Measurements from ENCODE around the gene SLIT3. TPM values are rescaled to one million over a fixed set of nuclear protein-coding genes. Genes with fewer than 3 reads are reported as not detected.

SLIT3 gene
- total RNA-seq, 1 donor from 2014 or later = 56.6 TPM

DNA sequence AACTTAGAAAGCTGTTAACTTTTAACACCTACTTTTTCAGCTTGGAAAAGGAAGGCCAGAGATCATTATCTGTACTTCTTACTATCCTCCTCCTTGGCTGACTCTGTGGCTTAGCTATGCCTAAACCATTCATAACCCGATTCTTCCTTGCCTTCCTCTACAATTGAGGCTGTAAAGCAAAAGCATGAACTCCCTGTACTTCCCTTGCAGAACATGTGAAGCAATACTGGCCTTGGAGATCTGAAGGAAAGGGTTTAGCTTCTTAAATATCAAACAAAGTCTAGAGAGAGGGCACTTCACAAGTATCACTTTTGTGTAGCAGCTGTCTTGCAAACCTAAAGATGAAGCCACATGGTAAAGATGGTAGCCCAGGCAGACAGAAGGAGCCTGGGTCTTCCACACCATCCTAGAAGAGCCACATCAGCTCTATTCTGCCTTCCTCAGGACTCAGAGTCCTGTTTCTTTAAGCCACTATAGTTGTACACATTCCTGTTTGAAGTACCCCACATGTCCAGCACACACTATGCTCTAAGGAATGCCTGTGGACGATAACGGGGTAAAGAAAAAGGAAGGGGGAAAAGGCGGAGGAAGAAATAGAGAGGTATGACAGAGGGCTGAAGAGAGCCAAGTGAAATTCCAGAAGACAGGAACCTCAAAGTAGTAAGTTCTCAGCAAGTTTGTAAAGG lies 169.2 kb downstream of the SLIT3 start:
- H3K4me3 Mint-ChIP-seq = no peak overlapping the region
- no peak for DNase-seq (ENCODE audit: extremely low spot score, unreplicated experiment)
- H3K9me3 Mint-ChIP-seq = no peaks in the 10 kb centered on the region
- peaks cover 10% of the 10 kb centered on the region for H3K27me3 Mint-ChIP-seq
- H3K27ac Mint-ChIP-seq = no peak overlapping the region
- H3K36me3 Mint-ChIP-seq = no peaks in the 10 kb centered on the region
- H3K4me1 Mint-ChIP-seq (ENCODE audit: unreplicated experiment) = peaks cover 18% of the 10 kb centered on the region
- TF ChIP-seq, protein P1, sequence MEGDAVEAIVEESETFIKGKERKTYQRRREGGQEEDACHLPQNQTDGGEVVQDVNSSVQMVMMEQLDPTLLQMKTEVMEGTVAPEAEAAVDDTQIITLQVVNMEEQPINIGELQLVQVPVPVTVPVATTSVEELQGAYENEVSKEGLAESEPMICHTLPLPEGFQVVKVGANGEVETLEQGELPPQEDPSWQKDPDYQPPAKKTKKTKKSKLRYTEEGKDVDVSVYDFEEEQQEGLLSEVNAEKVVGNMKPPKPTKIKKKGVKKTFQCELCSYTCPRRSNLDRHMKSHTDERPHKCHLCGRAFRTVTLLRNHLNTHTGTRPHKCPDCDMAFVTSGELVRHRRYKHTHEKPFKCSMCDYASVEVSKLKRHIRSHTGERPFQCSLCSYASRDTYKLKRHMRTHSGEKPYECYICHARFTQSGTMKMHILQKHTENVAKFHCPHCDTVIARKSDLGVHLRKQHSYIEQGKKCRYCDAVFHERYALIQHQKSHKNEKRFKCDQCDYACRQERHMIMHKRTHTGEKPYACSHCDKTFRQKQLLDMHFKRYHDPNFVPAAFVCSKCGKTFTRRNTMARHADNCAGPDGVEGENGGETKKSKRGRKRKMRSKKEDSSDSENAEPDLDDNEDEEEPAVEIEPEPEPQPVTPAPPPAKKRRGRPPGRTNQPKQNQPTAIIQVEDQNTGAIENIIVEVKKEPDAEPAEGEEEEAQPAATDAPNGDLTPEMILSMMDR (conservative IDR thresholded peaks at IDR 0.05) = no peak

DNA sequence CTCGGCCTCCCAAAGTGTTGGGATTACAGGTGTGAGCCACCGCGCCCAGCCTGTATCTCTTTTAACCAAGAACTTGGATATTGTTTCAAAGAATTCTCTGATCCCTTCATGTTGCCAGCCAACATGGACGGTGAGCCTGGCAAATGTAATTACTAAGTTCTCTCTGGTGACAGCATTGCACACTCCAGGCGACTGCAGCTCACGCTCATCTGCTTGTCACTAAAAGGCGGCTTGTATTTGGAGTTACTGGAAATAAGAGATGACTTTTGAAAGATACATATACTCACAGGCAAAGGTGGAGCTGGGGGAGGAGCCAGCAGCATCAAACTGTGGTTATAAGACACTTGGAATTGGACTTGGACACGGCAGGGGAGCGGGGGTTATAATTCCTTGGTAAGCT lies 172.3 kb downstream of the SLIT3 start:
- TF ChIP-seq, protein P1 (conservative IDR thresholded peaks at IDR 0.05) = no peak
- Mint-ChIP-seq H3K27me3 (peaks cover 7% of the 10 kb centered on the region), H3K4me1 (ENCODE audit: unreplicated experiment) (peaks cover 13% of the 10 kb centered on the region), H3K36me3 (peaks cover 3% of the 10 kb centered on the region), H3K27ac (no peak overlapping the region), H3K4me3 (no peak overlapping the region), H3K9me3 (peaks cover 4% of the 10 kb centered on the region)
- DNase-seq (ENCODE audit: extremely low spot score, unreplicated experiment) = no peak

DNA sequence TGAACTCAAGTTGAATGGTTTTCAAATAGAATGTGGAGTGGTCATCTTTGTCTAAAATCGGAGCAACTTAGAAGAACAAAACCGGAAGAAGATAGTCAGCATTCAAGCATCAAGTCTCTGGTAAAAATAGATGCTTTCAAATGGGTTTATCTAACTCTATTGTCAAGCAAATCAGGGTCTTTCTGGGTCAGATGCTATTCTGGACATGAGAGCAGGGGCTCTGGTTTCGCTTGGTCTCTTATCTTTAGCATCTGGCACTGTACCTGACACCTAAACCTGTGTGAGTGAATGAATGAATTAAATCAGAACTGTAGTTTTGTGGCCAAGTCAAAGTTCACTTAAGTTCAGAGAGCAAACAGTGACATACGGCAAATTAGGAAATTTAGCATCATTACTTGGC lies 173.5 kb downstream of the SLIT3 start:
- Mint-ChIP-seq H3K27me3 (peaks cover 4% of the 10 kb centered on the region), H3K27ac (no peak overlapping the region), H3K4me1 (ENCODE audit: unreplicated experiment) (peaks cover 13% of the 10 kb centered on the region), H3K4me3 (no peak overlapping the region), H3K36me3 (peaks cover 3% of the 10 kb centered on the region), H3K9me3 (peaks cover 8% of the 10 kb centered on the region)
- TF ChIP-seq, protein P1 (conservative IDR thresholded peaks at IDR 0.05) = no peak
- DNase-seq (ENCODE audit: extremely low spot score, unreplicated experiment) = no peak

DNA sequence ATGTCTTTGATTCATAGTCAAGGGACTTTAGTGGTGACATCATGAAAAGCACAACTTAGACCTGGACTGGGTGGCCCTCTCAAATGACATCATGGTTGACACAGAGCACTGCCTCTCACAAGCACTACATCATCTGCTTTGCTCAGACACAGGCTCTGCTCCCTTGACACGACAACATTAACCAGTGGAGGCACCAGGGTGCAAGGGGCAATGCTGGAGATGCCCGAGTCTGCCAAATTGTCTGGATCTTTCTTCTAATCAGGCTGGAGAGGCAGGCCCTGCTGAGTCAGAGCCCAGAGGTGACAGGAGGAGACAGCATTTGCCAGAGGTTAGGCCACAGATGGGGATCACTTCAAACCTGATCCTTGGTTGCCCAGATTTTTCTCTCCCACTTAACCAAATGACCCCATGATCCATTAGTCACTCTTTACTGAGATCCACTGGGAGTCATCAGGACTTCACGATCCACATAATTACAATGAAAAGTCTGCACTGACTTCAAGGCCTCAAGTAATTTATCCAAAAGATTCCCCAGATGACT lies 174.4 kb downstream of the SLIT3 start:
- Mint-ChIP-seq H3K9me3 (peaks cover 8% of the 10 kb centered on the region), H3K27ac (no peak overlapping the region), H3K4me1 (ENCODE audit: unreplicated experiment) (peaks cover 7% of the 10 kb centered on the region), H3K36me3 (peaks cover 3% of the 10 kb centered on the region), H3K27me3 (no peaks in the 10 kb centered on the region), H3K4me3 (no peak overlapping the region)
- TF ChIP-seq, protein P1 (conservative IDR thresholded peaks at IDR 0.05) = no peak
- no peak for DNase-seq (ENCODE audit: extremely low spot score, unreplicated experiment)

DNA sequence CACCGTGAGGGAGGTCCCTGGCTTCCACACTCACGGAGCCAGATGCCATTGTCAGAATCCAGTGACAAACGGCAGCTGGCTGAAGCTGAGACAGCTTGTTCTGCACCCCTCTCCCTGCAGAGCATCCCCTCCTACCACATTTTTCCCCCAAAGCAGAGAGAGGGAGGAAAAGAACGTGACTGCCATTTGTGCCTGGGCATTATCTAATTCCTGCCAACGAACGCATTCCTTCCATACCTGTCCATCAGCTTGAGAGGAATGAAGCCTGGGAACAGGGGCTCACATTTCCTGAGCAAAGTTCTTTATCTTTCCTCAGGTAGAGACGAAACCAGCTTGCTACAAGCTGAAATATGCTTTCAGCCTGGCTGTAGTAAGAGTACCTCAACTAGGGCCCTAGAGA lies 175.4 kb downstream of the SLIT3 start:
- Mint-ChIP-seq H3K4me3 (no peak overlapping the region), H3K27ac (peak overlapping the region; percentile 72), H3K36me3 (peaks cover 3% of the 10 kb centered on the region), H3K4me1 (ENCODE audit: unreplicated experiment) (peaks cover 5% of the 10 kb centered on the region), H3K9me3 (peaks cover 8% of the 10 kb centered on the region), H3K27me3 (no peaks in the 10 kb centered on the region)
- TF ChIP-seq, protein P1 (conservative IDR thresholded peaks at IDR 0.05) = no peak
- no peak for DNase-seq (ENCODE audit: extremely low spot score, unreplicated experiment)
